Neuronal stem cell (in vitro differentiated cells): ENCODE data around the gene PLCXD1.
A peak's percentile ranks its signal among the peaks of the same experiment; 100 is the strongest.
"Not testable (repeated sequence)": the region's sequence is repeated elsewhere in the genome, so short reads cannot be mapped to it uniquely, and the experiment has no call there.

Source experiments
- DNase-seq: peaks from one replicate; pipeline ENCODE4 v3.0.0-alpha.2; 2013; ENCODE audit warnings: low spot score
- H2AFZ ChIP-seq: one replicate; pipeline ENCODE4 v1.6.1; 2013; ENCODE audit warnings: mild to moderate bottlenecking, low read length, inconsistent platforms
- H2AK5ac ChIP-seq: 2 replicates; pipeline ENCODE4 v1.6.1; 2013; ENCODE audit warnings: low read depth, mild to moderate bottlenecking, inconsistent platforms, low read length, moderate library complexity, mixed read lengths
- H2BK120ac ChIP-seq: 2 replicates; pipeline ENCODE4 v1.6.1; 2013; ENCODE audit warnings: low read depth, mild to moderate bottlenecking, inconsistent platforms, low read length, moderate library complexity, mixed read lengths
- H2BK12ac ChIP-seq: one replicate; pipeline ENCODE4 v1.6.1; 2013; ENCODE audit warnings: low read length, inconsistent platforms
- H2BK15ac ChIP-seq: 2 replicates; pipeline ENCODE4 v1.6.1; 2013; ENCODE audit warnings: mild to moderate bottlenecking, low read length, inconsistent platforms, mixed read lengths
- H2BK5ac ChIP-seq: one replicate; pipeline ENCODE4 v1.6.1; 2013; ENCODE audit warnings: inconsistent platforms, mild to moderate bottlenecking, low read length, moderate library complexity
- H3K14ac ChIP-seq: one replicate; pipeline ENCODE4 v1.6.1; 2013; ENCODE audit warnings: low read length, inconsistent platforms
- H3K18ac ChIP-seq: 2 replicates; pipeline ENCODE4 v1.6.1; 2013; ENCODE audit warnings: low read length, inconsistent platforms
- H3K23ac ChIP-seq: 2 replicates; pipeline ENCODE4 v1.6.1; 2013; ENCODE audit warnings: low read depth, mild to moderate bottlenecking, mixed read lengths, low read length, inconsistent platforms; ENCODE audit not compliant: poor library complexity
- H3K27ac ChIP-seq: replicated peaks from 3 replicates; pipeline ENCODE4 v1.5.1; 2013; ENCODE audit warnings: low read length, inconsistent platforms
- H3K27me3 ChIP-seq, 3 experiments: 2 replicates each; pipeline ENCODE4 v1.6.1; 2013; ENCODE audit warnings: low read length in 3 of 3, mild to moderate bottlenecking in 2 of 3, inconsistent platforms in 1 of 3, low read depth in 1 of 3, mixed read lengths in 1 of 3, moderate library complexity in 1 of 3; ENCODE audit not compliant: control insufficient read depth in 3 of 3, insufficient read depth in 3 of 3
- H3K36me3 ChIP-seq, 2 donors: replicated peaks in 1 of 2; 2 replicates each; pipeline ENCODE4 v1.6.1; 2013; ENCODE audit warnings: low read length in 2 of 2; ENCODE audit not compliant: control insufficient read depth in 2 of 2, insufficient read depth in 2 of 2
- H3K4ac ChIP-seq: 2 replicates; pipeline ENCODE4 v1.6.1; 2013; ENCODE audit warnings: inconsistent platforms, mild to moderate bottlenecking, low read length, moderate library complexity
- H3K4me1 ChIP-seq, 2 donors: 1 replicate in 1 of 2; 2 replicates in 1 of 2; pipeline ENCODE4 v1.6.1; 2013; ENCODE audit warnings: low read length in 2 of 2, low read depth in 1 of 2; ENCODE audit not compliant: control insufficient read depth in 2 of 2, insufficient read depth in 1 of 2
- H3K4me2 ChIP-seq: one replicate; pipeline ENCODE4 v1.6.1; 2013; ENCODE audit warnings: mild to moderate bottlenecking, low read length, inconsistent platforms; ENCODE audit not compliant: insufficient read depth, poor library complexity, severe bottlenecking
- H3K4me3 ChIP-seq, 2 donors: 2 replicates each; pipeline ENCODE4 v1.5.1; 2013; ENCODE audit warnings: low read length in 2 of 2, mild to moderate bottlenecking in 2 of 2, inconsistent platforms in 1 of 2, moderate library complexity in 1 of 2
- H3K79me1 ChIP-seq: one replicate; pipeline ENCODE4 v1.6.1; 2013; ENCODE audit warnings: low read depth, mild to moderate bottlenecking, inconsistent platforms, low read length, moderate library complexity
- H3K9ac ChIP-seq: one replicate; pipeline ENCODE4 v1.6.1; 2013; ENCODE audit warnings: mild to moderate bottlenecking, low read depth, low read length, inconsistent platforms; ENCODE audit not compliant: poor library complexity
- H3K9me3 ChIP-seq, 2 donors: replicated peaks in 1 of 2; 2 replicates each; pipeline versions ENCODE3 to v1.6.1; 2013; ENCODE audit warnings: low read length in 2 of 2, mild to moderate bottlenecking in 2 of 2, inconsistent platforms in 1 of 2, low read depth in 1 of 2, mixed read lengths in 1 of 2, moderate library complexity in 1 of 2; ENCODE audit not compliant: control insufficient read depth in 2 of 2, insufficient read depth in 1 of 2
- H4K8ac ChIP-seq: one replicate; pipeline ENCODE4 v1.6.1; 2013; ENCODE audit warnings: low read depth, mild to moderate bottlenecking, inconsistent platforms, low read length, moderate library complexity
- H4K91ac ChIP-seq: one replicate; pipeline ENCODE4 v1.6.1; 2013; ENCODE audit warnings: low read length, low read depth, mild to moderate bottlenecking, inconsistent platforms; ENCODE audit not compliant: poor library complexity
- WGBS, 2 donors: extraction: QIAGEN DNeasy Blood & Tissue Kit; methylation state at CpG; one replicate each; pipeline ENCODE4 v1.1.7; 2013; ENCODE audit warnings: missing lambda C conversion rate in 2 of 2, mixed read lengths in 1 of 2; ENCODE audit not compliant: insufficient read length in 2 of 2, insufficient replicate concordance in 1 of 2; ENCODE audit errors: extremely low coverage in 2 of 2; 5-methylcytosine and 5-hydroxymethylcytosine counted together

PLCXD1 gene

DNA sequence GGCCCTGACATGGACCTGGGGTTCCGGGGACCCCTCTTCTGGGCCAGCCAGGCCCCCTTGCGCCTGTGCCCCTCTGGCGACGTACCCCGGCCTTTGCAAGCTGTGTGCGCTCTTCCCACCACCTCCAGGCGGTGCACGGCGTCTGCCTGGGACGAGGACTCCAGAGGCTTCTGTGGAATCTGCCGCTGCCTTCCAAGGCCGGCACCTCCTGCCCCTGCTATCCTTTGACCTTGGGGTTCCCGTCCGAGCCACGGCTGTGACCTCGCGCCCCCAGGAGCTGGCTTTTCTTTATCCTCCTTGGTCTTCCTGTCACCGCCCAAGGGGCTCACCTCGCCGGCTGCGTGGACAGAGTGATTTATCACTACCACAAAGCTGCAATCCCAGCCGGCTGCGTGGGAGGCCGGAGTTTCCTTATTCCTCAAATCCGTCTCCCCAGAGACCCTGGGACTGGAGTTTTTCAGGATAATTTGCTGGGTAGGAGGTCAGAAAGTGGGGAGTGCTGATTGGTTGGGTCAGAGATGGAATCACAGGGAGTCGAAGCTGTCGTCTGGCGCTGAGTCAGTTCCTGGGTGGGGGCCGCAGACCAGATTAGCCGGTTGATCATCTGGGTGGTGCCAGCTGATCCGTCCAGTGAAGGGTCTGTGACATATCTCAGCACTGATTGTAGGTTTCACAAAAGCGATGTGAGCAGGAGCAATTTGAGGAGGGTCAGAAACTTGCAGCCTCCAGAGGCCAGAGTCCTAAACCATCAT, 19.8 kb upstream of the PLCXD1 start:
- Histone ChIP-seq H3K18ac (peak overlapping the region; percentile 80), H3K4me2 (no peak overlapping the region), H3K4ac (no peak overlapping the region), H2BK120ac (no peak overlapping the region), H3K23ac (no peak overlapping the region), H2AFZ (peak overlapping the region; percentile 84), H2BK5ac (peak overlapping the region; percentile 66), H3K4me1 (peaks cover 0 to 5% of the 10 kb centered on the region in 2 donors), H3K27ac (no peak overlapping the region), H3K4me3 (no peak overlapping the region), H3K9me3 (peaks cover 0 to 2% of the 10 kb centered on the region in 2 donors), H3K9ac (no peak overlapping the region), H2AK5ac (peak overlapping the region; percentile 28), H3K79me1 (no peaks in the 10 kb centered on the region), H3K14ac (no peak overlapping the region), H3K27me3 (no peaks in the 10 kb centered on the region), H4K91ac (no peak overlapping the region), H3K36me3 (no peaks in the 10 kb centered on the region), H4K8ac (no peak overlapping the region), H2BK15ac (no peak overlapping the region), H2BK12ac (peak overlapping the region; percentile 58)
- no peak for DNase-seq
- no CpG with 5 or more reads among the region's 32 CpGs for WGBS, 2 donors

DNA sequence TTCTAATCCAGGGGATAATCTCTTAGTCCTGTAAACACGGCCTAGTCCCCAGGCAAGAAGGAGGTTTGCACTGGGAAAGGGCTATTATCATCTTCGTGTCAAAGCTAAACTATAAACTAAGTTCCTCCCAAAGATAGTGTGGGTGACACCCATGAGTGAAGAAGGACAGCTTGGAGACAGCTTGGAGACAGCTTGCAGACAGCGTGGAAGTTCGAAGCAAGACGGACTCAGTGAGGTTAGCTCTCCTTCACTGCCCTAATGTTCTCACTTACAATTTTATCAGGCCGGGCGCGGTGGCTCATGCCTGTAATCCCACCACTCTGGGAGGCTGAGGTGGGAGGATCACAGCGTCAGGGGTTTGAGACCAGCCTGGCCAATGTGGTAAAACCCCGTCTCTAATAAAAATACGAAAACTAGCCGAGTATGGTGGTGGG, 19.2 kb upstream of the PLCXD1 start:
- peak overlapping the region; percentile 39 for H2BK5ac ChIP-seq
- H3K9me3 ChIP-seq: peaks cover 0 to 2% of the 10 kb centered on the region in 2 donors
- H3K79me1 ChIP-seq: no peaks in the 10 kb centered on the region
- H3K23ac ChIP-seq: no peak overlapping the region
- H3K18ac ChIP-seq: no peak overlapping the region
- no CpG with 5 or more reads among the region's 12 CpGs for WGBS, 2 donors
- no peak overlapping the region for H4K91ac ChIP-seq
- peak overlapping the region; percentile 84 for H2AFZ ChIP-seq
- H3K4me2 ChIP-seq: no peak overlapping the region
- DNase-seq: no peak
- no peaks in the 10 kb centered on the region for H3K36me3 ChIP-seq
- H3K27me3 ChIP-seq: no peaks in the 10 kb centered on the region
- no peak overlapping the region for H2AK5ac ChIP-seq
- no peak overlapping the region for H3K27ac ChIP-seq
- H2BK12ac ChIP-seq: no peak overlapping the region
- no peak overlapping the region for H3K4me3 ChIP-seq
- no peak overlapping the region for H3K14ac ChIP-seq
- H3K9ac ChIP-seq: no peak overlapping the region
- H4K8ac ChIP-seq: no peak overlapping the region
- no peak overlapping the region for H2BK15ac ChIP-seq
- peaks cover 0 to 5% of the 10 kb centered on the region in 2 donors for H3K4me1 ChIP-seq
- H2BK120ac ChIP-seq: no peak overlapping the region
- H3K4ac ChIP-seq: no peak overlapping the region

DNA sequence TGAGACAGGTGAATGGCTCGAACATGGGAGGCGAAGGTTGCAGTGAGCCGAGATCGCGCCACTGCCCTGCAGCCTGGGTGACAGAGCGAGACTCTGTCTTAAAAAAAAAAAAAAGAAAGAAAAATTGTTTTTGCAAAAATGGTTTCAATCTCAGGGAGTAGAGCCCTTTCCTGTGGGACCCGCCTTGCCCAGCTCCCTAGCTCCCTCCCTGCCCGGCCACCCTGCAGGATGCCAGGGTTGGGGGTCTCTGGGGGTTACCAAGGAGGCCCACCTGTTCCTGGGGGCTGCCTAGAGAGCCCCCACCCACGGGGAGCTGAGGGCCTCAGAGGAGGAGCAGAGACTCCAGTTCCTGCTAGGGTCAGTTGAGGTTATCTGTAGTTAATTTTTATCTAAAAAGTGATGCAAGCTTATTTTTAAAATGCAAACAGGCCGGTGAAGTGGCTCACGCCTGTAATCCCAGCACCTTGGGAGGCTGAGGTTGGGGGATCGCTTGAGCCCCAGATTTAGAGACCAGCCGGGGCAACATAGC, 18.7 kb upstream of the PLCXD1 start:
- Histone ChIP-seq H4K91ac (no peak overlapping the region), H2AK5ac (no peak overlapping the region), H2AFZ (no peak overlapping the region), H3K4me1 (peaks cover 0 to 5% of the 10 kb centered on the region in 2 donors), H2BK12ac (no peak overlapping the region), H3K27me3 (no peaks in the 10 kb centered on the region), H3K9ac (no peak overlapping the region), H2BK15ac (no peak overlapping the region), H2BK120ac (no peak overlapping the region), H3K4me2 (no peak overlapping the region), H3K14ac (no peak overlapping the region), H3K36me3 (no peaks in the 10 kb centered on the region), H3K18ac (no peak overlapping the region), H3K79me1 (no peaks in the 10 kb centered on the region), H3K4ac (no peak overlapping the region), H3K9me3 (peaks cover 0 to 2% of the 10 kb centered on the region in 2 donors), H4K8ac (no peak overlapping the region), H2BK5ac (peak overlapping the region; percentile 39), H3K23ac (no peak overlapping the region), H3K27ac (no peak overlapping the region), H3K4me3 (no peak overlapping the region)
- no CpG with 5 or more reads among the region's 13 CpGs for WGBS, 2 donors
- no peak for DNase-seq

DNA sequence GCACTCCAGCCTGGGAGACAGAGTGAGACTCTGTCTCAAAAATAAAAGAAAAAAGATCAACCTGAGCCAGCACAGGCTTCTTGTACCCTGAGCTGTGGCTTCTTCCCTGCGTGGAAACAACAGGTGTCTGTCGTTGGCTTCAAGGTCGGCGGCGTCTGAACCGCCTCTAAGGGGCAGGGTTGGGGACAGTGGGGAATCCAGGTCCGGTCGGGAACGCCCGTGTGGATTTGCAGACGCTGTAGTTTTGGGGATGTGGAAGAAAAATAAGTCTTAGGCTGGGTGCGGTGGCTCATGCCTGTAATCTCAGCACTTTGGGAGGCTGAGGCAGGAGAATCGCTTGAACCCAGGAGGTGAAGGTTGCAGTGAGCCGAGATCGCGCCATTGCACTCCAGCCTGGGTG, 17.2 kb upstream of the PLCXD1 start:
- not testable (repeated sequence) for H2BK15ac ChIP-seq, H4K91ac ChIP-seq, H2BK12ac ChIP-seq, H3K23ac ChIP-seq, H3K79me1 ChIP-seq, H3K27me3 ChIP-seq, H3K4me1 ChIP-seq, H4K8ac ChIP-seq, H3K4me3 ChIP-seq, H3K18ac ChIP-seq, H3K14ac ChIP-seq, H3K4ac ChIP-seq, H2AK5ac ChIP-seq, DNase-seq, H3K9ac ChIP-seq, H2AFZ ChIP-seq, H3K4me2 ChIP-seq, H3K9me3 ChIP-seq, H3K27ac ChIP-seq, H2BK120ac ChIP-seq, H3K36me3 ChIP-seq
- H2BK5ac ChIP-seq: peak overlapping the region; percentile 13
- no CpG with 5 or more reads among the region's 16 CpGs for WGBS, 2 donors
